Measurements from ENCODE around the gene BRSK2. TPM values are rescaled to one million over a fixed set of nuclear protein-coding genes. Genes with fewer than 3 reads are reported as not detected.

BRSK2 gene
- total and polyA plus RNA-seq, 2 of the 4 experiments (the other 2 are of a cell fraction), result 0.18 to 0.62 TPM

DNA sequence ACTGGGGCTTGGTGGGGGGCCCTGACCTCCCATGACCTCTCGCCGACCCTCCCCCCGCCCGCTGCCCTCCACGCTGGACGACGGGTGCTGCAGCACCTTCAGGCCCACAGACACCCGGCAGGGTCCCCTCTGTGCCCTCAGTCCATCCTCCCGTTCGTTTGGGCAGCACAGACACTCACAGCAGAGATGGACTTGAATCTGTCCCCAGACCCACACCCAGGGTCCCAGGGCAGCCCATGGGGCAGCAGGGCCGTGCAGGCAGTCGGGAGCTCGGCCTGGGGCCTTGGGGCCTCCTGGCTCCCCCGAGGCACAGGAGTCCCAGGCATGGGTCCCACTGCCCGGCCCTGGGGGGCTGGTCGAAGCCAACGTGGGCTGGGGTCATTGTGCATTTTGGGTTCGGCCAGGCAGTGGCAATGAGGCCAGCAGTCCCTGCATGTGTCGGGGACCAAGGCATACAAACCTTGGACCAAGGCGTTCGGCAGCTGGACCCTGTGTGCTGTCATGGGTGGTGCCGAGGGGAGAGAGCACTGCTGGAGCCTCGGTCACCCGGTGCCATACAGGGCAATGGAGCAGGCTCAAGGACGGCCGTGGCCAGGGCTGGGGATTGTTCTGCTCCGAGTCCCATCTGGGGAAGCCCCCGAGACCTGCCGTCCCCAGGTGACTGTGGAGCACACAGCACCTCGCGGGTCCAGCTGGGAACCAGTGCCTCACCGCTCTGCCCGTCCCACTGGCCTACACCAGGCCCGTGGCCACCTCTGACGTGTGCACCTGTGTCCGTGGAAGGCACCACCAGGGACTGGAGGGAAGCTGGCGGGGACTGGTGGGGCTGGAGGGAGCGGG is 19.3 kb upstream of the BRSK2 start:
- Histone ChIP-seq H2AFZ (replicated peaks; ENCODE audit: low read length, poor library complexity) (no peak overlapping the region), H3K23ac (ENCODE audit: low read depth, low read length) (no peak overlapping the region), H4K8ac (ENCODE audit: low read depth in 2 of 2, low read length in 2 of 2) (no peak overlapping the region), H2BK15ac (ENCODE audit: low read depth, low read length) (no peak overlapping the region), H3K79me1 (ENCODE audit: low read depth in 1 of 2, low read length in 2 of 2) (no peaks in the 10 kb centered on the region), H2BK5ac (ENCODE audit: low read depth, low read length, poor library complexity, severe bottlenecking) (no peak overlapping the region), H3K14ac (replicated peaks; ENCODE audit: low read depth, low read length) (no peak overlapping the region), H3K9me1 (ENCODE audit: insufficient read depth, low read length) (peaks cover 4% of the 10 kb centered on the region), H3K4ac (ENCODE audit: low read depth, low read length) (no peak overlapping the region), H4K20me1 (ENCODE audit: insufficient read depth, low read length) (no peaks in the 10 kb centered on the region), H2BK20ac (ENCODE audit: low read depth, low read length) (no peak overlapping the region), H4K5ac (ENCODE audit: low read depth, low read length) (no peak overlapping the region), H2AK5ac (ENCODE audit: low read depth, low read length) (no peak overlapping the region), H4K91ac (ENCODE audit: insufficient read depth, low read depth, low read length) (no peak overlapping the region), H3K4me3 (ENCODE audit: insufficient read depth, low read depth, low read length) (no peak overlapping the region), H3K36me3 (ENCODE audit: control insufficient read depth, insufficient read depth, low read length) (no peaks in the 10 kb centered on the region), H3K27me3 (ENCODE audit: control insufficient read depth, insufficient read depth, low read length) (no peaks in the 10 kb centered on the region; the same call in 1 of the 2 replicates), H3K4me2 (ENCODE audit: low read depth, low read length) (no peak overlapping the region), H3K27ac (ENCODE audit: insufficient read depth, low read length) (no peak overlapping the region), H2AK9ac (replicated peaks; ENCODE audit: low read depth, low read length, poor library complexity) (no peak overlapping the region), H3K9ac (ENCODE audit: low read depth, low read length) (no peak overlapping the region), H2BK120ac (ENCODE audit: low read depth, low read length) (no peak overlapping the region), H3K4me1 (ENCODE audit: control insufficient read depth, insufficient read depth, low read length) (peaks cover 6% of the 10 kb centered on the region), H3K9me3 (ENCODE audit: control insufficient read depth, insufficient read depth, low read length) (peaks cover 15% of the 10 kb centered on the region), H3K56ac (ENCODE audit: extremely low read depth, insufficient read depth, low read length) (no peak overlapping the region), H3K18ac (ENCODE audit: low read depth, low read length) (no peak overlapping the region)
- dilution Hi-C loops (cut with HindIII; ENCODE audit: low sequenced_read_pairs, unreplicated experiment) (no loop called here), in situ Hi-C loops (cut with MboI; ENCODE audit: low sequenced_read_pairs) (no loop called here), intact Hi-C loops (cut with micrococcal nuclease) (no loop called here)
- no TSS peak for BruUV-seq (replicated peaks)
- ChIA-PET POLR2A (ENCODE audit: unreplicated experiment) (no interaction called here), CTCF (no interaction called here)
- 74% methylated on average over 21 of the region's 38 CpGs; no CpG with 5 or more reads in 1 of the 2 experiments for WGBS, 2 experiments (ENCODE audit: extremely low coverage in 2 of 2, insufficient read length in 1 of 2)
- DNase-seq (no peak), ATAC-seq (ENCODE audit: low read depth) (no peak)
- TF ChIP-seq FOS (IDR thresholded peaks at IDR 0.05; ENCODE audit: low read depth, low read length) (no peak), MAFK (IDR thresholded peaks at IDR 0.05; ENCODE audit: low read depth, low read length) (no peak), MXI1 (IDR thresholded peaks at IDR 0.05; ENCODE audit: borderline replicate concordance, low read depth, low read length) (no peak), RFX5 (IDR thresholded peaks at IDR 0.05; ENCODE audit: low read depth, low read length) (no peak), MAZ (IDR thresholded peaks at IDR 0.05; ENCODE audit: borderline replicate concordance, low read depth, low read length) (no peak), CHD1 (IDR thresholded peaks at IDR 0.05; ENCODE audit: low read depth, low read length) (no peak)

Measured in IMR-90 (cell line).